Cardiac muscle cell (in vitro differentiated cells and primary cell): Measurements from ENCODE around the gene PPM1H. TPM values are rescaled to one million over a fixed set of nuclear protein-coding genes. Genes with fewer than 3 reads are reported as not detected.

Source experiments
- DNase-seq, 2 donors: peaks; one replicate each; pipeline versions ENCODE4 v3.0.0 to v3.0.0-alpha.2; 2010 to 2017; ENCODE audit warnings: low read depth in 1 of 2, low spot score in 1 of 2
- H3K27ac ChIP-seq: fragments of 200-600 bp; sonication (generic); 2 replicates; pipeline ENCODE4 v1.5.1; 2016
- H3K27me3 ChIP-seq: fragments of 200-600 bp; sonication (generic); 2 replicates; pipeline ENCODE4 v1.6.0; 2016; ENCODE audit warnings: control low read depth
- H3K36me3 ChIP-seq: fragments of 200-600 bp; sonication (generic); 2 replicates; pipeline ENCODE4 v1.5.1; 2016; ENCODE audit warnings: control low read depth
- H3K4me1 ChIP-seq: fragments of 200-600 bp; sonication (generic); 2 replicates; pipeline ENCODE4 v1.8.1; 2017; ENCODE audit warnings: low read depth, mild to moderate bottlenecking, mixed run types
- H3K4me3 ChIP-seq: fragments of 200-600 bp; sonication (generic); 2 replicates; pipeline ENCODE4 v1.5.1; 2016; ENCODE audit warnings: mild to moderate bottlenecking
- H3K9me3 ChIP-seq: fragments of 200-600 bp; sonication (generic); 2 replicates; pipeline ENCODE4 v1.5.1; 2017; ENCODE audit warnings: low read depth, mild to moderate bottlenecking, control low read depth
- polyA plus RNA-seq: library from polyadenylated mRNA; unstranded; fragments of >200 nt; fragmentation: Nextera tagmentation; extraction: Ambion mirVana; gene quantifications from 2 replicates; pipeline ENCODE4 v1.2.1, GENCODE V29; 2016
- total RNA-seq: library from RNA; depleted of rRNA; stranded (reverse); fragments of >200 nt; gene quantifications from 2 replicates; pipeline ENCODE4 v1.2.3, GENCODE V29; 2016
- TF ChIP-seq, protein P1 (sequence below): IDR thresholded peaks from 2 replicates; pipeline ENCODE4 v1.5.1; 2012; ENCODE audit warnings: low read depth, mild to moderate bottlenecking, low read length

Gene PPM1H
- total and polyA plus RNA-seq, 2 experiments from 2014 or later, result 2.9 to 3.3 TPM

GRCh38 chr12:62737615-62738014, 197.3 kb downstream of the PPM1H start:
- no peaks in the 10 kb centered on the region for H3K4me1 ChIP-seq
- TF ChIP-seq, protein P1, sequence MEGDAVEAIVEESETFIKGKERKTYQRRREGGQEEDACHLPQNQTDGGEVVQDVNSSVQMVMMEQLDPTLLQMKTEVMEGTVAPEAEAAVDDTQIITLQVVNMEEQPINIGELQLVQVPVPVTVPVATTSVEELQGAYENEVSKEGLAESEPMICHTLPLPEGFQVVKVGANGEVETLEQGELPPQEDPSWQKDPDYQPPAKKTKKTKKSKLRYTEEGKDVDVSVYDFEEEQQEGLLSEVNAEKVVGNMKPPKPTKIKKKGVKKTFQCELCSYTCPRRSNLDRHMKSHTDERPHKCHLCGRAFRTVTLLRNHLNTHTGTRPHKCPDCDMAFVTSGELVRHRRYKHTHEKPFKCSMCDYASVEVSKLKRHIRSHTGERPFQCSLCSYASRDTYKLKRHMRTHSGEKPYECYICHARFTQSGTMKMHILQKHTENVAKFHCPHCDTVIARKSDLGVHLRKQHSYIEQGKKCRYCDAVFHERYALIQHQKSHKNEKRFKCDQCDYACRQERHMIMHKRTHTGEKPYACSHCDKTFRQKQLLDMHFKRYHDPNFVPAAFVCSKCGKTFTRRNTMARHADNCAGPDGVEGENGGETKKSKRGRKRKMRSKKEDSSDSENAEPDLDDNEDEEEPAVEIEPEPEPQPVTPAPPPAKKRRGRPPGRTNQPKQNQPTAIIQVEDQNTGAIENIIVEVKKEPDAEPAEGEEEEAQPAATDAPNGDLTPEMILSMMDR, result no peak
- H3K27ac ChIP-seq, result no peak overlapping the region
- H3K27me3 ChIP-seq, result no peaks in the 10 kb centered on the region
- H3K9me3 ChIP-seq, result no peaks in the 10 kb centered on the region
- no peak for DNase-seq
- H3K36me3 ChIP-seq, result no peaks in the 10 kb centered on the region
- no peak overlapping the region for H3K4me3 ChIP-seq

- Histone ChIP-seq H3K4me3 (no peak overlapping the region), H3K4me1 (no peaks in the 10 kb centered on the region), H3K27ac (no peak overlapping the region), H3K36me3 (no peaks in the 10 kb centered on the region), H3K9me3 (no peaks in the 10 kb centered on the region), H3K27me3 (no peaks in the 10 kb centered on the region)
- TF ChIP-seq, protein P1, result no peak
- no peak for DNase-seq
These were observed 197.8 kb downstream of the PPM1H start for GRCh38 chr12:62737188-62737587.

DNA sequence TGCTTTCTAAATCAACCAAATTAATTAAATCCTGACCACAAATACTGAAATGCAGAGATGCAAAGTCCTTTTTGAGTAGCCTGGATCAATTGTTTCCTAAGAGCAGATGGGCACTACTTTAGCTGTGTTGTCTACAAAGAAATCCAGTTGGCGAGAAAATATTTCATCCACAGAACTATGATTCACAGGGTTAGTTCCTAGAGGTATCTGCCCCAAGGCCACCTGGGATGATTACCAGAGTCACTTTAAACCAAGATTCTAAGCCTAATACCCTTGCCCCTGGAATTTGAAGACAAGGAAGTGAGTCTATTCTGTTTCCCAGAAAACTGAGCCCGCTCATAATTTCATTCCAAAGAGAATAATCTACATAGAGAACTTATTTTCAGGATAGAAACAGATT, 198.4 kb downstream of the PPM1H start:
- no peak for DNase-seq
- no peaks in the 10 kb centered on the region for H3K36me3 ChIP-seq
- no peaks in the 10 kb centered on the region for H3K4me1 ChIP-seq
- H3K4me3 ChIP-seq, result no peak overlapping the region
- H3K27ac ChIP-seq, result no peak overlapping the region
- no peaks in the 10 kb centered on the region for H3K9me3 ChIP-seq
- H3K27me3 ChIP-seq, result no peaks in the 10 kb centered on the region
- TF ChIP-seq, protein P1, result no peak

DNA sequence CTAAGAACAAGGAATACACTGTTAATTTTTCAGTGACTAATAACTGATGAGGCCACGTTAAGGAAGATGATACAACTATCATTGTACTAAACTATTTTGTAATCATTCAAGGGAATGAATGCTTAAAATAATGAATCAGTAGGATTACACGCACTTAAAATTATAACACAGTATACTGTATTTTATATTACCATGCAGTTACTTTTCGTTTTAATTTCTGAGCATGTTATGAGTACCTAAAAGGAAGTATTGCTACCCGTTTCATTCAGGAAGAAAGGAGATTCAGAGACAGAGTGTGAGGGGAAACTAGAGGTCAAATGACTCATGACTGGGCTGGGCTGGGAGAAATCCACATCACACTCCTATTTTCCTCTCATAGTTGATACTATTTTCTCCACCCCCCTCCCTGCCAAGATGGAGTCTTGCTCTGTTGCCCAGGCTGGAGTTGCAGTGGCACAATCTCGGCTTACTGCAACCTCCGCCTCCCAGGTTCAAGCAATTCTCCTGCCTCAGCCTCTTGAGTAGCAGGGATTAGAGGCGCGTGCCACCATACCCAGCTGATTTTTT, 202.0 kb downstream of the PPM1H start:
- TF ChIP-seq, protein P1, result no peak
- peak in 1 of 2 donors; percentile 79 for DNase-seq
- Histone ChIP-seq H3K27me3 (no peaks in the 10 kb centered on the region), H3K4me1 (no peaks in the 10 kb centered on the region), H3K36me3 (no peaks in the 10 kb centered on the region), H3K27ac (no peak overlapping the region), H3K4me3 (no peak overlapping the region), H3K9me3 (no peaks in the 10 kb centered on the region)

- TF ChIP-seq, protein P1, result no peak
- H3K4me1 ChIP-seq, result no peaks in the 10 kb centered on the region
- DNase-seq, result peak in 1 of 2 donors; percentile 56
- H3K27me3 ChIP-seq, result no peaks in the 10 kb centered on the region
- no peaks in the 10 kb centered on the region for H3K36me3 ChIP-seq
- H3K27ac ChIP-seq, result no peak overlapping the region
- H3K9me3 ChIP-seq, result no peaks in the 10 kb centered on the region
- no peak overlapping the region for H3K4me3 ChIP-seq
These were observed 203.7 kb downstream of the PPM1H start for GRCh38 chr12:62731055-62731820.
